ENCODE measurements around the gene CDKL5. TPM values are rescaled to one million over a fixed set of nuclear protein-coding genes. Genes with fewer than 3 reads are reported as not detected.

Gene CDKL5
- total RNA-seq, 2 experiments from 2014 or later = 2.2 to 2.4 TPM

- intact Hi-C loops (cut with DNase I, micrococcal nuclease) = no loop called here
- TF ChIP-seq CTCF (IDR thresholded peaks at IDR 0.05) = no peak
- no peak overlapping the region for H3K4me3 Mint-ChIP-seq
- Histone ChIP-seq H3K4me3 (ENCODE audit: low read length) (no peak overlapping the region), H3K4me1 (ENCODE audit: insufficient read depth, low read length) (no peaks in the 10 kb centered on the region), H3K27ac (ENCODE audit: low read depth in 1 of 2, low read length in 2 of 2) (no peak overlapping the region), H3K27me3 (ENCODE audit: control insufficient read depth in 1 of 2, insufficient read depth in 2 of 2, low read length in 2 of 2) (no peaks in the 10 kb centered on the region), H3K9me3 (ENCODE audit: control insufficient read depth in 1 of 2, insufficient read depth in 1 of 2, low read length in 2 of 2) (no peaks in the 10 kb centered on the region), H3K36me3 (ENCODE audit: insufficient read depth, low read length) (no peaks in the 10 kb centered on the region)
- ChIA-PET CTCF (no interaction called here), POLR2A (no interaction called here)
- H3K9me3 Mint-ChIP-seq = no peaks in the 10 kb centered on the region
- ATAC-seq (ENCODE audit: poor library complexity) (no peak), DNase-seq (no peak)
- no peak overlapping the region for H3K27ac Mint-ChIP-seq
- no peaks in the 10 kb centered on the region for H3K4me1 Mint-ChIP-seq (ENCODE audit: low read depth)
- no peaks in the 10 kb centered on the region for H3K27me3 Mint-ChIP-seq
- no peaks in the 10 kb centered on the region for H3K36me3 Mint-ChIP-seq (ENCODE audit: low read depth)
Observed at GRCh38 chrX:18406531-18407266, 18.7 kb upstream of the CDKL5 start.

- Histone ChIP-seq H3K27me3 (ENCODE audit: control insufficient read depth in 1 of 2, insufficient read depth in 2 of 2, low read length in 2 of 2) (no peaks in the 10 kb centered on the region), H3K27ac (ENCODE audit: low read depth in 1 of 2, low read length in 2 of 2) (no peak overlapping the region), H3K36me3 (ENCODE audit: insufficient read depth, low read length) (no peaks in the 10 kb centered on the region), H3K9me3 (ENCODE audit: control insufficient read depth in 1 of 2, insufficient read depth in 1 of 2, low read length in 2 of 2) (no peaks in the 10 kb centered on the region), H3K4me1 (ENCODE audit: insufficient read depth, low read length) (no peaks in the 10 kb centered on the region), H3K4me3 (ENCODE audit: low read length) (no peak overlapping the region)
- ChIA-PET POLR2A (no interaction called here), CTCF (no interaction called here)
- intact Hi-C loops (cut with DNase I, micrococcal nuclease) = no loop called here
- no peaks in the 10 kb centered on the region for H3K4me1 Mint-ChIP-seq (ENCODE audit: low read depth)
- H3K4me3 Mint-ChIP-seq = no peak overlapping the region
- ATAC-seq (ENCODE audit: poor library complexity) (no peak), DNase-seq (peak in 1 of 14 experiments; percentile 13)
- H3K27ac Mint-ChIP-seq = no peak overlapping the region
- no peaks in the 10 kb centered on the region for H3K27me3 Mint-ChIP-seq
- H3K9me3 Mint-ChIP-seq = no peaks in the 10 kb centered on the region
- TF ChIP-seq CTCF (IDR thresholded peaks at IDR 0.05) = no peak
- no peaks in the 10 kb centered on the region for H3K36me3 Mint-ChIP-seq (ENCODE audit: low read depth)
Observed at GRCh38 chrX:18410038-18410437, 15.4 kb upstream of the CDKL5 start.

- CTCF ChIA-PET = no interaction called here
Observed at GRCh38 chrX:18415386-18415785, 10.0 kb upstream of the CDKL5 start.

More at GRCh38 chrX:18415386-18415785, 10.0 kb upstream of the CDKL5 start:
- Mint-ChIP-seq H3K4me3 (no peak overlapping the region), H3K36me3 (ENCODE audit: low read depth) (no peaks in the 10 kb centered on the region), H3K27me3 (no peaks in the 10 kb centered on the region), H3K27ac (no peak overlapping the region), H3K4me1 (ENCODE audit: low read depth) (no peaks in the 10 kb centered on the region), H3K9me3 (no peaks in the 10 kb centered on the region)
- no peaks in the 10 kb centered on the region for H3K4me1 ChIP-seq (ENCODE audit: insufficient read depth, low read length)
- POLR2A ChIA-PET = no interaction called here
- H3K27ac ChIP-seq (ENCODE audit: low read depth in 1 of 2, low read length in 2 of 2) = no peak overlapping the region
- intact Hi-C loops (cut with DNase I, micrococcal nuclease) = no loop called here
- no peaks in the 10 kb centered on the region for H3K36me3 ChIP-seq (ENCODE audit: insufficient read depth, low read length)
- DNase-seq = no peak
- no peak for ATAC-seq (ENCODE audit: poor library complexity)
- H3K4me3 ChIP-seq (ENCODE audit: low read length) = no peak overlapping the region
- TF ChIP-seq CTCF (IDR thresholded peaks at IDR 0.05) = no peak
- no peaks in the 10 kb centered on the region for H3K27me3 ChIP-seq (ENCODE audit: control insufficient read depth in 1 of 2, insufficient read depth in 2 of 2, low read length in 2 of 2)
- H3K9me3 ChIP-seq (ENCODE audit: control insufficient read depth in 1 of 2, insufficient read depth in 1 of 2, low read length in 2 of 2) = no peaks in the 10 kb centered on the region
